ENCODE results near the gene SDCBP2.

- no peak for TF ChIP-seq ZKSCAN1 (IDR thresholded peaks at IDR 0.05; ENCODE audit: low read length)
- no peak for TF ChIP-seq SIN3A (IDR thresholded peaks at IDR 0.05; ENCODE audit: borderline replicate concordance, low read depth, low read length)
- no peak for TF ChIP-seq FOSL2 (CRISPR knock-in tag; IDR thresholded peaks at IDR 0.05)
- no peak for TF ChIP-seq POLR2AphosphoS5 (IDR thresholded peaks at IDR 0.05; ENCODE audit: low read depth, low read length)
Observed at GRCh38 chr20:1282966-1283365, 46.0 kb downstream of the SDCBP2 start.
